K562 (cell line): Measurements from ENCODE around the gene SPDYE4.

Experiments
- BRF1 ChIP-seq: IDR thresholded peaks from 3 replicates; pipeline ENCODE4 v1.6.1; 2011; ENCODE audit warnings: borderline replicate concordance, mild to moderate bottlenecking; ENCODE audit not compliant: insufficient read length; ENCODE audit errors: extremely low read depth
- DNMT1 ChIP-seq: fragments of 450-650 bp; IDR thresholded peaks from 2 replicates; pipeline ENCODE4 v1.6.1; 2016; ENCODE audit warnings: antibody characterized with exemption, mild to moderate bottlenecking
- E2F4 ChIP-seq: sonication (generic); formaldehyde crosslinking; IDR thresholded peaks from 2 replicates; pipeline ENCODE4 v1.8.0; 2022; ENCODE audit warnings: mild to moderate bottlenecking, low read depth, missing genetic modification reagents
- ELF1 ChIP-seq: fragments of 200-800 bp; sonication (Bioruptor generic); IDR thresholded peaks from 2 replicates; pipeline ENCODE4 v1.6.1; 2016; ENCODE audit warnings: missing genetic modification characterization, missing compliant biosample characterization
- HINFP ChIP-seq: fragments of 450-650 bp; conservative IDR thresholded peaks from 2 replicates; pipeline ENCODE4 v1.6.1; 2016; ENCODE audit warnings: missing genetic modification characterization, low read depth, mild to moderate bottlenecking, control low read depth, missing compliant biosample characterization
- NFYB ChIP-seq: IDR thresholded peaks from 2 replicates; pipeline ENCODE4 v1.6.1; 2011; ENCODE audit warnings: mild to moderate bottlenecking, moderate library complexity; ENCODE audit not compliant: insufficient read length; ENCODE audit errors: extremely low read depth
- PML ChIP-seq: IDR thresholded peaks from 2 replicates; pipeline ENCODE4 v1.6.1; 2012; ENCODE audit warnings: low read length, inconsistent platforms
- POLR2A ChIP-seq: fragments of 450-650 bp; conservative IDR thresholded peaks from 2 replicates; pipeline ENCODE4 v1.6.1; 2016
- RFX5 ChIP-seq: IDR thresholded peaks from 2 replicates; pipeline ENCODE4 v1.6.1; 2011; ENCODE audit warnings: low read depth, mild to moderate bottlenecking, improper control_type of control experiment, low read length
- SNAPC5 ChIP-seq: fragments of 250-450 bp; sonication (Bioruptor Pico); IDR thresholded peaks from 2 replicates; pipeline ENCODE4 v1.8.0; 2021; ENCODE audit warnings: moderate library complexity, mild to moderate bottlenecking, inconsistent platforms
- TRIM24 ChIP-seq, 2 experiments: fragments of 450-650 bp; IDR thresholded peaks; 2 replicates each; pipeline ENCODE4 v1.6.1; 2016
- ZBTB5 ChIP-seq: fragments of 450-650 bp; IDR thresholded peaks from 2 replicates; pipeline ENCODE4 v1.6.1; 2017; ENCODE audit warnings: antibody characterized with exemption
- ZNF124 ChIP-seq: sonication (generic); formaldehyde crosslinking; IDR thresholded peaks from 2 replicates; pipeline ENCODE4 v1.8.1; 2022; ENCODE audit warnings: missing genetic modification reagents

- no peak for TF ChIP-seq HINFP (tag)
- no peak for TF ChIP-seq DNMT1
- no peak for TF ChIP-seq ELF1 (tag)
- no peak for TF ChIP-seq ZBTB5
- TF ChIP-seq TRIM24 (IDR thresholded peaks at IDR 0.05) = no peak
- TF ChIP-seq PML = no peak
- TF ChIP-seq SNAPC5 (CRISPR knock-in tag) = no peak
- TF ChIP-seq POLR2A = no peak
- TF ChIP-seq ZNF124 (CRISPR knock-in tag) = no peak
- TF ChIP-seq RFX5 = no peak
- TF ChIP-seq E2F4 (CRISPR knock-in tag) = no peak
- TF ChIP-seq BRF1 = no peak
- no peak for TF ChIP-seq NFYB
These were observed 23.5 kb downstream of the SPDYE4 start for GRCh38 chr17:8734876-8735275.
